Epithelial cell of proximal tubule (primary cell): ENCODE data around the gene SCN7A. TPM values are rescaled to one million over a fixed set of nuclear protein-coding genes. Genes with fewer than 3 reads are reported as not detected.

Source experiments
- DNase-seq: peaks from one replicate; pipeline ENCODE4 v3.0.0-alpha.2; 2011; ENCODE audit warnings: low read depth
- H3K4me3 ChIP-seq: 2 replicates; pipeline ENCODE4 v1.5.1; 2011; ENCODE audit warnings: low read depth, mild to moderate bottlenecking, low read length
- CTCF ChIP-seq: conservative IDR thresholded peaks from 2 replicates; pipeline ENCODE4 v1.5.1; 2012; ENCODE audit warnings: low read depth, mild to moderate bottlenecking, low read length
- total RNA-seq: library from RNA; depleted of rRNA; stranded (reverse); fragments of >200 nt; gene quantifications from 2 replicates; pipeline ENCODE4 v1.2.3, GENCODE V29; 2015

The SCN7A gene
- total RNA-seq = 0.36 and 1.3 TPM in 2 replicates

- H3K4me3 ChIP-seq = no peak within 1 kb of the TSS
- no peak for TF ChIP-seq CTCF
- no peak for DNase-seq
Observed at GRCh38 chr2:166494140-166494624, at the start of gene SCN7A. Gene SCN7A, minus strand, starts transcription at chr2:166494249. Its CDS starts 16,553 bp downstream, at chr2:166477696.

- no peak overlapping the region for H3K4me3 ChIP-seq
- TF ChIP-seq CTCF = peak; percentile 90
- peak; percentile 27 for DNase-seq
Observed at GRCh38 chr2:166539340-166540162, 45.5 kb upstream of the SCN7A start.

- no peak for DNase-seq
- no peak for TF ChIP-seq CTCF
- no peak overlapping the region for H3K4me3 ChIP-seq
Observed at GRCh38 chr2:166536111-166536510, 42.1 kb upstream of the SCN7A start.

- no peak for TF ChIP-seq CTCF
- H3K4me3 ChIP-seq = no peak overlapping the region
- DNase-seq = no peak
Observed at GRCh38 chr2:166521155-166521554, 27.1 kb upstream of the SCN7A start.

- DNase-seq = no peak
Observed at GRCh38 chr2:166520604-166521003, 26.6 kb upstream of the SCN7A start.

GRCh38 chr2:166519391-166519962 lies 25.4 kb upstream of the SCN7A start:
- TF ChIP-seq CTCF = no peak
- no peak for DNase-seq
- H3K4me3 ChIP-seq = no peak overlapping the region

More at GRCh38 chr2:166520604-166521003, 26.6 kb upstream of the SCN7A start:
- no peak for TF ChIP-seq CTCF
- H3K4me3 ChIP-seq = no peak overlapping the region
